Kasumi-1 (cell line): Measurements from ENCODE around the gene MAFG.
A peak's percentile ranks its signal among the peaks of the same experiment; 100 is the strongest.
"Not testable (repeated sequence)": the region's sequence is repeated elsewhere in the genome, so short reads cannot be mapped to it uniquely, and the experiment has no call there.

ENCODE experiments used
- DNase-seq, 2 experiments: peaks; one replicate each; lab custom pipeline; 2025; lab: John Stamatoyannopoulos, UW

MAFG gene

DNA sequence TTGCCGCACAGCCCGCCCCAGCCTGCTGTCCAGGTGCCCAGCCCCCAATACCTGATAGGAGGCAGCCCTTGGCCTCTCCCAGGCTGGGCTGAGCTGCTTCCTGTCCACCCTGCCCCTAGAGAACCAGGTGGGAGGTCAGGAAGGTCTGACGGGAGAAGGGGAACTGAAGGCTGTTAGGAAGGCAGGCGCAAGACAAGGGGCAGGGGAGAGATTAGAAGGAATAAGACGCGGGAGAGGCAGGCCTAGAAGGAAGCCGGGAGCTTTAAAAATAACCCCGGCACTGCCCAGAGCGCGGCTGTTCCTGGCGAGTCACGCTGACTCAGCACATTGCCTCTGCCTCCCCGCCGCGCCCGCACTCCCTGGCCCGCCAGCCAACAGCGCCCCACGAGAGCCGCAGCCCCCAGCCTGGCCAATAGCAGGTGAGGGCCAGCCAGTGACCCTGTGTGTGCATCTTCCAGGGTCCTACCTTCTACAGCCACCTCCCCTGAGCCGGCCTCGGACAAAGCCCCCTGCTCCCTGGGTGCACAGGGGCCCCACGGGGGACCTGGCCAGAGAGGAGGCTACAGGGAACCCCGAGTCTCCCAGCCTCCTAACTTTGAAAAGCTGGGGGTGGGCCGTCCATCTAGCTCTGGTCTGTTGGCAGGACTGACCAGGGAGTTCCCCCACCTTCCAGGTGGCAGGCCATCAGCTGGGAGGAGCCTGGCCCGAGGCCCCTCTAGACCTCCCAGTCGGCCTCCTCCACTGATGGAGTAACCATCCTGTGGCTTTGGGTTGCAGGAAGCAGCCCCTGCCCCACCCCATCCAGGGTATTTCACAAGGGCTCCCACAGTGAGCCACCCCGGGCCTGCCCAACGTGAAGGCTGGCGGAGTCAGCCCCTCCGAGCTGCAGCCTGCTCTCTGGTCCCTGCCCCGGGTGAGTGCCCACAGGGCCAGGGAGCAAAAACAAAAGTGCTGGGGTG, 4.0 kb downstream of the MAFG start:
- peak; percentile 95 for DNase-seq

DNA sequence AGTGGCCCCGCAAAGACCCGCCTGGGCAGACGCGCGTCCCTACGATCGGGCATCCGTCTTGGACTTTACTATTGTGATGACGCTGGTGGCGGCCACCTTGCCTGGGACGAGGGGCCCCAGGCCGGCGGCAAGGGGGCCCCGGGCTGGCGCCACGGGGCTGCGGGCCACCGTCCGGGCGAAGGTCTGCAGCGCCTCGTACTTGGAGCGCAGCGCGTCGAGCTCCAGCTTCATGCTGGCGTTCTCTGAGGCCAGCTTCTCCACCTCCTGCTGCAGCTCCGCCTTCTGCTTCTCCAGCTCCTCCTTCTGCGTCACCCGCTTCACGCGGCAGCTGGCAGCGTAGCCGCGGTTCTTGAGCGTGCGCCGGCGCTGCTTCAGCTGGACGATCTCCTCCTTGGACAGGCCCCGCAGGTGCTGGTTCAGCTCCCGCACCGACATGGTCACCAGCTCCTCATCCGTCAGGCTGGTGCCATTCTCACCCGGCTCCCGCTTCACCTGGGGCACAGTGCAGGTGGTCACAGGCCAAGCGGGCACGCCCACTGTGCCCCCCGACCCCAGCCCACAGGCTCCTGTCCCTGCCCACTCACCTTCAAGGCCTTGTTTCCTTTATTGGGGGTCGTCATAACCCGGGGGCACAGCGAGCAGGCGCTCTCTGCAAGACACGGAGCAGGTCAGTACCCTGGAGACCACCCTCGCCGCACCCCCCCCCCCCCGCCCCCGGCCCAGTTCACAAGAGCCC, 4.8 kb downstream of the MAFG start:
- DNase-seq: no peak

DNA sequence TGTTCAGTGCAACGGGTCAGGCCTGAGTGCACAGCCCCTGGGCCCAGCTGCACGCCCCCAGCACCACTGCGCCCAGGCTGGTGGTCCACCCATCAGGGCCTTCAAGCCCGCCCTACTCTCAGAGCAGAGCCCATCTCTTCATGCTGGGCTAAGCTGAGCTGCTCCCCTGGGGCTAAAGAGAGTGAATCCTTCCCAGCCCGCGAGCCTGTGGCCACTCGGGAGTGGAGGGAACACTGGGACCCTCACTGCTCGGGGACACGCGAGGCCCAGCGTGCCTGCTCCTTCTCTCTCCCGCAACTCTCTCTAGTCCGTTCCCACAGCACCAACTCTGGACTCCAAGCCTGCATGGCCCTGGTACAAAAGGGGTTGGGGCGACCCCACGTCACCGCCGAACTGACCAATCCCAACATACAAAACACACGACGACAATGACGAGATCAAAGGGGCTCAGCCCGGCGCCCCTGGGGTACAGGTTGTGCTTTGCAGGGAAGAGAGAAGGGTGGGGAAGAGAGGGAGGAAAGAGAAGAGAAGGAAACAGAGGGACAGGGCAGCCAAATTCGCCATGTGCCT, 5.5 kb downstream of the MAFG start:
- DNase-seq: no peak

DNA sequence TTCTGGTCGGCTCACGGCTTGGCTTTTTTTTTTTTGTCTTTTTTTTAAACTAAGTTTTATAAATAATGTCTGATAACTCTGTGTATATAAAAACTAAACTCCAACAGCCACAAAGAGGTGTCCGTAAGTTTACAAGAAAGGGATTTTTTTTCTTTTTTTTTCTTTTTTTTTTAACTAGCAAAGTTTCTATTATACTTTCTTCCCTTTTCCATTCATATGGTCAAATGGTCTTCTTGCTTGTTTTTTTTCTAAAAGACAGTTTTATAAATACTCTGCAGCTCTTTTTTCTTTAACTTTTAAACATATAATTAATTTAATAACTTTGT, 6.0 kb downstream of the MAFG start:
- DNase-seq: no peak

DNA sequence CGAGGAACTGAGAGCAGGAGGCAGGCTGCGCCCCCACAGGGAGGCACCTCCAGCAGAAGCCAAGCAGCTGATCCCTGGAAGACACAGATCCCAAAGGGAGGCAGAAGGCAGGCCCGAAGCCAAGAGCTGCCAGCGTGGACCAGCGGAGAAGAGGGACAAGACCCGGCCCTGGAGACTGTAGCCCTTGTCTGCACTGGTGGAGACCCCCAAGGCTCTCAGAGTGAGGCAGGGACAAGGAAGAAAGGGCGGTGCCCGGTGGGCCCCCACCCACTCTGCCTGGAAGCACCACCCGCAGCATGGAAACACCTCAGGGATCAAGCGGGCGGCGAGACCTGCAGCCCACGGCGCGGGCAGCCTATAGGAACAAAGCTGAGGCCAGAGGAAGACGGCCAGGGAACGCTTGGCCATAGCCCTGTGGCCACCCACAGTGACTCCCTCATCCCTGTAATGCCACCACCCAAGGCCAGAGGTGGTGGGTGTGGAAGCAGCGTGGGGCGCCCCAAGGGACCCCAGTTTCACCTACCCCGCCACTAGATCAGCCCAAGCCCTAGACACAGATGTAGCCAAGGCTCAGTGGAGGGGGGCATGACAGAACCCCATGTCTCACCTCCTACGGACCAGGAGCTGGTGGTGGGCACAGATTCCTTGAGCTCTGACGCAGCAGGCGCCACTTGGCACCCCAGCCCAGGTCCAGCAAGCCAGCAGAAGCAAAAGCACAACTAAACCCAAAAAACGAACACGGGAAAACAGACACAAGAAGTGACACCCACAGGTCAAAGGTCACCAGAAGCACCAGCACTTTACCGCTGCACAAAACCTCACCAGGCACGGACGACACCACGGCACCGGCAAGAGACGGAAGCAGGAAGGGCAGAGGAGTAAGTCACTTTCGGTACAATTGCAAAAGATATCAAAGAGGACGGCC, 6.7 kb downstream of the MAFG start:
- no peak for DNase-seq

DNA sequence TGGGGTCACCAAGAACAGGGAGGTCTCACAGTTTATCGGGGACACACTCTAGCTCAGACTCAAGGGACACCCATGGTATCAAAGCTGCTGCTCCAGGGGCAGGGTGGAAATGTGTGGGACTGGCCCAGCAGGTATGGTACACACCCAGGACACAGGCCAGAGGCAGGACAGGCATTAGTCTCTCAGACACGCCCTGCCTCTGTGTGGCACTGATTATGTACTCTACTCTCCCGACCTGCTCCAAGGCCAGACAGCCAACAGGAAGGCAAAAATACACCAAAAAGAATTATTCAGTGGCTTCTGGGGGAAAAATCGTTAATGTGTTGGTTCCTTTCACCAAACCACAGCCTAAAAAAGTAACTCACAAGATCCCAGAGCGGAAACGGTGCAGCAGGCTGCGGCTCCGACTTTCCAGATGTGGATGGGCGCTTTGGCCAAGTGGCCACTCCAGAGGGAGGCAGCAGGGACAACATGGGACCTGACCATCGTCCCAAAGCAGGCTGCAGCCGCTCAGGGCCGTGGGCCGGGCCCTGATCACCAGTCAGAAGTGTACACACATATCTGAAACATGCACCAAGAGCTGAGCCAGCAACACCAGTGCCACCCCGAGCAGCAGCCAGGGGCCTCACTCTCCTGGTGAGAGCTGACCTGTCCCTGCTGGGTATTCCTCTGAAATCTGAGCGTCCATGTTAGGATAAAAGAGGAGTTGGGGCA, 8.5 kb downstream of the MAFG start:
- peak; percentile 67 to 71 for DNase-seq

DNA sequence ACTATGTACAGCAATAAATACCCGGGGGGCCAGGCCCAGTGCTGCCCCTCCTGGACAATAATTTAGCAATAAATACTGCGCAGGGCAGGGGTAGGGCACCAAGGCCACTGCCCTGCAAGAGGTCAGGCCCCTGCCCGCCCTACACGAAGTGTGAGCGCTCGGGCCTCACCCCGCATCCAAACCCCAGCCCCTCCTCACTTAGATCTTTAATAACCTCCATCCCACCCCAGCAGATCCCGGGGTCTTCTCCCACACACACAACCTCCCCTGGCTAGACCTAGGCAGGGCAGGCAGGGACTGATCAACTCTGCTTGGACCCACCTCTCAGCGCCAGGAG, 9.2 kb downstream of the MAFG start:
- DNase-seq: not testable (repeated sequence)

DNA sequence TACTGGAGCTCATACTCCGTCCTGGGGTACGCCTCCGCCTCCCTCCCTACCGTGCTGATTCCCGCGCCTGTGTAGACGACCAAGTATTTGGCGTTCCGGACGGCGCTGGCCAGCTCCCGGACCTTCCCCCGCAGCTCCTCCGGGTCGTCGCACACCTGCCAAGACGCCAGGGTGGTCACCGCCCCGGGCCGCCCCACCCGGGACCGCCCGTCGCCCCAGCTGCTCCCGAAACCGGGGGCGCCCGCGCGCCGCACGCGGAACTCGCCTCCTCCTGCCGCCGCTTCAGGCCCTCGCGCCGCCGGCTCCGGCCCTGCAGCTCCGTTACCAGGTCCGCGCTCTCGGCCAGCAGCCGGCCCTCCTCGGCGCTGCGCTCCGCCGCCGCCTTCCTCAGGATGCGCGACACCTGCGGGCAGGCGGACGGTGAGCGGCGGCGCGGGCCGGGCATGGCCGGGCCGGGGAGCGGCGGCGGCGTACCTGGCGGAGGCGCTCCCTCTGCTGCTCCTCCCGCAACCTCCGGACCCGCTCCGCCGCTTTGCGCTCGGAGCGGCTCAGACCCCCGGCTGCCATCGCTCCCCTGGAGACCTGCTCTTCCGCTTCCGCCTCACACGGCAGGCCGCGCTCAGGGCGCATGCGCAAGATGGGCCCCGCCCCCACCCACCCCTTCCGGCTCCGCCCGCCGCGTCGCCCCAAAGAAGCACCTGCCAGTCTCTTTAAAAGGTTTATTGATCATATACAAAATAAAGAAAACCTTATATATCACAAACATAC, 9.8 kb downstream of the MAFG start, which contains the start of gene SIRT7:
Gene SIRT7, minus strand, starts transcription at position 612 of the 768 bp plus-strand sequence. Its CDS starts 45 bp downstream, at position 567.
- DNase-seq: peak; percentile 85 to 89

DNA sequence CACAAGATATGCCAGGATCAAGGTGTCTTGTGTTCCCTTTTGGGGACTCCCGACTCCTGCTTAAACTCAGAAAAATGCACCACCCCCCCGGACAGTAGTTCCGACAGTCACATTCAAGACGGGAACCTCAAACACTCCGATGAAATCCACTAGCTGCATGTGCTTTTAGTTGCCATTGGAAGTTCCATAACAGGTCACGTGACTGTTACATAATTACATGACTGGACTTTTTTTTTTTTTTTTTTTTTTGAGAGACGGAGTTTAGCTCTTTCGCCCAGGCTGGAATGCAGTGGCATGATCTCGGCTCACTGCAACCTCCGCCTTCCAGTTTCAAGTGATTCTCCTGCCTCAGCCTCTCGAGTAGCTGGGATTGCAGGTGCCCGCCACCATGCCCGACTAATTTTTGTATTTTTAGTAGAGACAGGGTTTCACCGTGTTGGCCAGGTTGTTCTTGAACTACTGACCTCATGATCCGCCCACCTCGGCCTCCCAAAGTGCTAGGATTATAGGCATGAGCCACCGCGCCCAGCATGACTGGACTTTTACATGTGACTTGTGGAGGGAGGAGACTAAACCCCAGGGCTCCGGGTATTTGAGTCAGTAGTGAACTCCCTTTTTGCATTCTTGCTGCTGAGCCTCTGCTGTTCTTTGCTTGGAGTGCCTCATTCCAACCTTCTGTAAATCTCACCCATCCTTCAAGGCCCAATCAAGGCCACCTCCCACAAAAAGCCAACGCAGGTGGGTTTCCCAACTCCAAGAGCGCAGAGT, 11.1 kb downstream of the MAFG start:
- no peak for DNase-seq

DNA sequence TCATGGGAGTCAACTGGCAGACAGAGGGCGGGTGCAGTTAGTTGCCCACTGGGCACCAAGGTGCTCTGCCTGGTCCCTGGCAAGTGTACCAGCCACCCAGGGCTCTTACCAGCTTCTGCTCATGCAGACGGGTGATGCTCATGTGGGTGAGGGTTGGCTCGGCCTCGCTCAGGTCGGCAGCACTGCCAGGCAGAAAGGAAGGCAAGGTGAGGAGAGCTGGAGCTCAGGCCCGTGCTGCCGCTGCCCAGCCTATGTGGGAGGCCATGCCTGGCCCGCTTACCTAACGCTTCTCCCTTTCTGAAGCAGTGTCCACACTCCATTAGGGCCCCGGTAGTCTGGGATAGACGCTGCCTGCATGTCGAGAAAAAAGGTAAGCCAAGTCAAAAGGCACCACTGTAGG, 12.2 kb downstream of the MAFG start:
- DNase-seq: no peak

DNA sequence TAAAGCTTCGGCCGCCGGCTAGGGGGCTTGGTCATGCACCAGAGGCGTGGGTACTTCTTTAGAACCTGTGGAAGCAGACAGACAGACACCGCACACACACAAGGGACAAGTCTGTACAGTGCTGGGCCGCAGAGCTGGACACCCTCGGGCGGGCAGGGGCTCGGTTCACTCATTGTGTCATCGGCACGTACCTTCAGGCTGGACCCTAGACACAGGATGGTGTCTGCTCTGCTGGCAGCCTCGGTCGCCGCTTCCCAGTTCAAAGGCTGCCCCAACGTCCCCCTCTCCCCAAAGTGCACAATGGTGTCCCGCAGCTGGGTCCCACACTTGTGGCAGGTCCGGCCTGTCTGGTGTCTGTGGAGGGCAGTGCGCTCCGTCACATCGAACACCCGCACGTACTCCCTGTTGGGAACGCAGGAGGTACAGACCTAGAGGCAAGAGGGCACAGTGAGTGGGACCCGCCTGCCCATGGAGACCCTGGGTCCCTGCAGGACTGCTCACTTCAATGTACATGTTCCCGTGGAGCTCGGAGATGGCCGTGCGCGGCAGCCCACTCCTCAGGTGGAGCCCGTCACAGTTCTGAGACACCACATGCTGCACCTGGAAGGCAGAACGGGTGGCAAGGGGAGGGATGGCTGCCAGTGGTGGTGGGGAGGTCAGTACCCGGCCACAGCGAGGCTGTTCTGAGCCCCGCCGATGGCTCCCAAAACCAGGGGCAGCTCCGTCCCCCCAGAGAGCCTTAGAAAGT, 13.3 kb downstream of the MAFG start:
- no peak for DNase-seq

DNA sequence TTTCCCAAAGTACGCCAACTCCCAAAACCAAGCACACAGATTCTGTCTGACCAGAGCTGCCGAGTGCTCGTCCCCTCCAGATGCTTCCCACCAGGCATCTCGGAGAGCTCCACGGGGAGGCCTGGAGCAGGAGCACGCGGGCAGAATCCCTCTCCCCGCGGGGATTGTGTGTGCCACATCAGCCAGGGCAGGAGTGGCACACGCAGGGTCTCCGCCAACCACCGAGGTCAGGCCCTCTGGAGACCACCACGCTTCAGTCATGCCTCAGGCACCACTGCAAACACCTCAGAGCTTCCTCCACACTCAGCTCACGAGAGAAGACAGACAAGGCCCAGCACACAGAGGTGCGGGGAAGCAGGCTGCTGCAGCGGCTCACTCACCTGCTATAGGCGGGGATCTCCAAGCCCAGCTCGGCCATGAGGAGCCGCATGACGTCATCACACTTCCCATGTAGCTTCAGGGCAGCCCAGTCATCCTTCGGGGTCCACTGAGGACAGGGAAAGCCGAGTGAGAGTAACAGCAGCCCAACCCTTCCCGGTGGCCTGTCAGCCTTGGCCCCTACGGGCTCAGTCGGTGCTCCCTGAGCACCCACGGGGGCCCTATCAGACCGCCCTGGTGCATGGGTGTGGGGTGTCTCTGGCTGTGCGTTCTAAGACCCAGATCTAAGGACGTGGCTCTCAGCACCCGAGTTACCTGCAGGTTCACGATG, 14.0 kb downstream of the MAFG start:
- no peak for DNase-seq

DNA sequence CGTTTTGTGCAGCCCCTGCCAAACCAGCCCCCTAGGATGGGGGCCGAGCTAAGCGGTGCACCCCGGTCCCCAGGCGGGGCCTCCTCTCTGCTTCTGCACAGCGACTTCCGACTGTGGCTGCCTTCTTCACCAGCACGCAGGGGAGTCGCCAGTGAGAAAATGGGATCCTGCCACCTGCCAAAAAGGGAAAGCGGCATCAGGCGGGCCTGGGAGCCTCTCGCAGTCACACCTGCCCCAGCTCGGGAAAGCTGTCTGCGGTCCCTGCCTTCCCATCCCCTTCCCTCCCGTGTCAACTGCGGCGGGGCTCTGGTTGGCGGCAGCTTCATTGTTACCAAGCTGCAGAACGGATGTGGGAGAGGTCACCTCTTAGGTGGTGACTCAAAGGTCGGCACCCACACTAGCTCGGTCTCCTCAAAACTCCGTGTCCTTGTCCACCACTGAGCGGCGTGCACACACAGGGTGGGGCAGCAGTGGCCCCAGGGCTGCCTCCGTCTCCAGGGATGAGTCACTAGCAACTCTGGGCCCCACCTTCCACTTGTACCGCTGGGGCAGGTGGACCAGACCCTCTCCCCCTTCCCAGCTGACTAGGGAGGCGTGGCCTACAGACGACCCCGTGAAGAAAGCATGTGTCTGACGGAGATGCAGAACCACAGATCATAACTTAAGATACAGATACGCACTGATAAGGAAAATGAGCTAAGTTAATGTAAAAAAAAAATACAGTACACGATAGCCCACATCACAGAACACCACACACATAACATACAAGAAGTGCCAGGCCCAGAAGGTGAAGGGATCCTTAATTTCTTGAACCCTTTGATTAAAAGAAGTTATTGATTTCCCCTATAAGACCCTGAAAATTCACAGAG, 14.9 kb downstream of the MAFG start:
- no peak for DNase-seq

DNA sequence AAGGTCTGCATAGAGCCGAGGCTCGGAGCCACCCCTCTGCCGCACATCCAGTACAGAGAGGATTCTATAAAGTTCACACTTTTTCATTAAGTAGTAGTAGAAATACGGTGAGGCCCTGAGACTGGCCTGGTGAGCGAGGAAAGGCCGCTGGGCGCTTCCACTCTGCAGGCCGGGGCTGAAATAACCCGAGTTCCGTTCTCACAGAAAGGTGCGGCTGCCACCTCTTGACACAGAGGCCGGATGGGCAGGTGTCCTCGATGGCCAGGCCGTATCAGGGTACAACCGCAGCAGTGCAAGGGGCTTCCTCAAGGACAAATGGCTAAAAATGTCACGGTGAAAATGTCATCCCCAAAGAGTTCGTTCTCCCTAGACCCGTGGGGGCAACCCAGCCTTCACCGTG, 15.6 kb downstream of the MAFG start:
- no peak for DNase-seq

DNA sequence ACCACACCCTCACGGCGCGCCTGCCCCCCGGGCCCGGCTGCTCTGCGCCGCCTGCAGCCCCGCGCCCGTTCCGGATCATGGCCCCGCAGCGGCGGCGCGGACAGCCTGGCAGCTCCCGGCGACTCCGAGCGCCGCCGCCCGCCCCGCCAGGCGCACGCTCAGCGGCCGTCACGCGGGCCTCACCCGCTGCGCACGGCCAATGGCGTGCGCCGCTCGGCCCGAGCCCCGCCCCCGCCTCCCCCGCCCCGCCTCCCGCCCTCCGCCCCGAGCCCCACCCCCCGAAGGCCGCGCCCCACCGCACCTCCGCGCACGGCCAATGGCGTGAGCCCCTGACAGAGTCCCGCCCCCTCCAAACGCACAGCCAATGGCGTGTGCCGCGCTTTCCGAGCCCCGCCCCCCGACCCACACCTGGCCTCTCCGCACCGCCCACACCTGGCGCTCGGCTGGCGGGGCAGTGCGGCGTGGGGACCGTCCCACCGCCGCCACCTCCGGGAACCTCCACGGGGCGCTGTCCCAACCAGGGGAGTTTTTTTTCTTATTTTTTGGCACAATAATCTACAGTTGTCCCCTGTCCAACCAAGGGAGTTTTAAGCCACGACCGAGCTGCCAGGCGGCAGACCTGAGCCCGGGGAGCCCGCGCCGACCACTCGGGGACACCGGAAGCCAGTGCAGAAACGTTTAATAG, 16.1 kb downstream of the MAFG start, which contains the start of gene PCYT2:
Gene PCYT2, minus strand, starts transcription at position 123 of the 685 bp plus-strand sequence. Its CDS starts 44 bp downstream, at position 79.
- DNase-seq: peak; percentile 68 to 89

DNA sequence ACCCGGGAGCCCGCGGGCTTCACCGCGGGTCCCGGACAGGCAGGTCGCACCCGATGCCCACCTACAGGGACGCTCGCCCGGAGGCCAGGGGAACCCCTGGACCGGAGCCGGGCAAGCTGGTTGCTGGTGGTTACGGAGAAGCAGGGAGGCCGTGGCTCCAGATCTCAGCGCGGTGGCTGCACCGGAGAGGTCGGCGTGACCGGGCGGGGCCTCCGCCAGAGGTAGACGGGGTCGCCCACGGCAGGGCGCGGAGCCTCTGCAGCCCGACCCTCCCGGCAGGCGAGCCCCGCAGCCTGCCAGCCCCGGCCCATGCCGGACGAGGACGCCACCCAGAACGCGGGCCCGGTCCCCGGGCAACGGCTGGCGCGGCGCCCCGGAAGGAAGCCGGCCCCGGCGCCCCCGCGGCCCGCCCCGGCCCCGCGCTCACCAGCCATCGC, 16.7 kb downstream of the MAFG start:
- no peak for DNase-seq
